Measurements from ENCODE around the gene TMED8.
"Not testable (repeated sequence)": the region's sequence is repeated elsewhere in the genome, so short reads cannot be mapped to it uniquely, and the experiment has no call there.

TMED8 gene, protein sequence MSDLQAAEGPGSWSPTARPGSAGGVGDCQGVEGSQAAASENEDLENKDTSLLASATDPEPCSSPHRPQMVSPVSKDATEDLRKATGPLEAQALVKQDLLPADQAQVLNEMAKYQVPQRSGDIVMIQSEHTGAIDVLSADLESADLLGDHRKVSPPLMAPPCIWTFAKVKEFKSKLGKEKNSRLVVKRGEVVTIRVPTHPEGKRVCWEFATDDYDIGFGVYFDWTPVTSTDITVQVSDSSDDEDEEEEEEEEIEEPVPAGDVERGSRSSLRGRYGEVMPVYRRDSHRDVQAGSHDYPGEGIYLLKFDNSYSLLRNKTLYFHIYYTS

DNA sequence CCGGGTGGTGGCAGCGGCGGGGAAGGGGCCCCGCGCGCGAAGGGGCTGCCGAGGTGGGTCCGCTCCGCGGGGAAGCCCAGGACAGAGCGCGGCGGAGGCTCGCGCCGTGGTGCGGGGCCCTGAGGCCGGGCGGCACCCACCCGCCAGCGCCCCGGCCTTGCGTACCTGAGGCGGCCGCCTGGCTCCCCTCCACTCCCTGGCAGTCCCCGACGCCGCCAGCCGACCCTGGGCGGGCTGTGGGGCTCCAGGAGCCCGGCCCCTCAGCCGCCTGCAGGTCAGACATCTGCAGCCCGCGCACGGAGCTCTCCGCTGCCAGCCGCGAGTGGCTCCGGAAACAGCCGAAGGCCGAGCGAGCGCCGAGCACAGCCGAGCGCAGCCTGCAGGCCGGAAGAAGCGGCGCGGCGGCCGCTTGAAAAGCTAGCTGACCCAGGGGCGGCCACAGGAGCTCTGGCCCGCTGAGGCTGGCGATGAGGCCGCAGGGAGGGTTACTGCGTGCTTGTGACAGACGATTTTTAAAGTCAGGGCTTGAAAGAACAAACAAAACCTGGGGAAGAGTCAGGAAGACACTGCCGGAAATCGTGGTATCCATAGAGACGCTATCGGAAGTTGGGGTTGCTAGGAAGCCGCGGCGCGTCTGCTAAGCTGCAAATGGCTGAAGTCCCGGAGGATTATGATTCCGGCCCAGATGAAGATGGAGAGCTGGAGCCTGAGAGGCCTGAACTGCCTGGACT lies at the start of gene TMED8, which contains the start of gene SAMD15:
Gene TMED8, minus strand, starts transcription at position 324 of the 731 bp plus-strand sequence. Its CDS starts 41 bp downstream, at position 283.
Gene SAMD15, plus strand, starts transcription at position 609 of the 731 bp plus-strand sequence. Its CDS starts 40 bp downstream, at position 649.
- H3K4me3 ChIP-seq (ENCODE audit: low read depth, low read length), result peak within 1 kb of the TSS; percentile 92

DNA sequence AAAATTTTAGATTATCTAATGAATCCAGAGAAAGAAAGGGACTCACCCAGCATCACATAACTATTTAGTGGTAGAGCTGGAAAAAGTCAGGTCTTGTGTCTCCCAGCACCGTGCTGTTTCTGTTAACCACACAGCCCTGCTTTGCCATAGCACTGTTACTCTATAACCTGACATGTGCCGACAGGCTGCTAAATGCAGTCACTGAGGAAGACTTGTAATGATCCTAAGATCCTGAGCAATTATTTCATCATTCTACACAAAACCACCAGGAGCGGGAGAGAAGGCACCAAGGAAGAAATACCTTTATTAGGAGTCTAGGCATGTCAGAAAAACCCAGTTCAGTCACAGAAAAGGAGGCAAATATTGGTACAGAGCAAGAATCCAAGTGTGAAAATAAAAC lies 49.5 kb upstream of the TMED8 start:
- H3K4me3 ChIP-seq (ENCODE audit: low read depth, low read length), result no peak overlapping the region

DNA sequence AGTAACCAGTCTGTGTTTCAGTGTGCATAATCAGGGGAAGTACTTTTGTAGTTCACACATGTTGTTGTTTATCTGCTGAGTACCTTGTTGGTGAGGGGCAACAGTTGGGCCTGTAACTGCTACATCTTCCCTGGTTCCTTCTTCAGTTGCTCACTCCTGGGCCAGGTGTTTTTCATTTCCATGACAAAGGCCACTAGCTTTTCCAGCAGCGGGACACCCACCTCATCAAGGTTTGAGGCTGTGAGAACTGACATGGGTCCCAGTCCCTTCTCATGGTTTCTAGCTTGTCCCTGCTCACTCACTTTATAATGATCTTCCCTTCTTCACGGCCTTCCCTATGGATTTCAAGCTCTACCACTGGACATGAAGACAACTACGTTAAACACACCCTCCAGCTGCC lies 48.0 kb upstream of the TMED8 start:
- no peak overlapping the region for H3K4me3 ChIP-seq (ENCODE audit: low read depth, low read length)

DNA sequence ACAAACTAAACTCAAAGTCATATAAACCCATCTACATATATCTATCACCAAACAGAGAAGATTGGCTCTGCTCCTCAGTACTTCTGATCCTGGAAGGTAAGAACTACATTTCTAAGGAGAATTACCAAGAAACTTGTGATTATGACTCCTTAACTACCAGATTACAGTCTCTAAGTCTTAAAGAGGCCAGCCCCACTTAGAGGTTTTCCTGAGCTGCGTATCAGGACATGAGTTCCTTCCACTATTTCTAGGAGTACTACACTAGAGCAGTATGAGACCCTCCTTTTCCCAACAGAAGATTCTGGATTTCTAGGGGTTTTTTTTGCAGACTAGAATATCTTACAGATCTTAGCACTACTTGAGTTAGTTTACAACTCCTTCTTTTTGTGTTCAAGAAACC lies 46.5 kb upstream of the TMED8 start, which contains the start of gene NOXRED1:
Gene NOXRED1, minus strand, starts transcription at position 101 of the 400 bp plus-strand sequence. CDS start 634 bp downstream, outside the sequence.
- H3K4me3 ChIP-seq (ENCODE audit: low read depth, low read length), result no peak within 1 kb of the TSS

DNA sequence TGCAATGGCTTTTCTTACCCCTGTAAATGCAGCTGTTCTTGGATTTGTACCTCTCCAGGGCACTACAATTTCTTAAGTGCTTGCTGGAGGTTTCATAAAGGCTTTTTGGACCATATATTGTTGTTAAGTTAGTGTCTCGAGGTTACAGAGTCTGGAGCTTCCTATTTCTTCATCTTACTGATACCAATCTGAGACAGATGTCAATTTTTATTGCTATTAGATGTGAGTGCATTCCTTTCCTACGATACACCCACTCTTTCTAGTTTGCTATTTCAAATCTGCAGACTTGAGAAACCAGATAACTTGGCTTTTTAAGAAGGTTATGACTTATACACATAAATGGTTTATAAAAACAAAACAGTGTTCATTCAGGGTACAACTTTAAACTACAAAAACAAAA lies 44.3 kb upstream of the TMED8 start:
- no peak overlapping the region for H3K4me3 ChIP-seq (ENCODE audit: low read depth, low read length)

DNA sequence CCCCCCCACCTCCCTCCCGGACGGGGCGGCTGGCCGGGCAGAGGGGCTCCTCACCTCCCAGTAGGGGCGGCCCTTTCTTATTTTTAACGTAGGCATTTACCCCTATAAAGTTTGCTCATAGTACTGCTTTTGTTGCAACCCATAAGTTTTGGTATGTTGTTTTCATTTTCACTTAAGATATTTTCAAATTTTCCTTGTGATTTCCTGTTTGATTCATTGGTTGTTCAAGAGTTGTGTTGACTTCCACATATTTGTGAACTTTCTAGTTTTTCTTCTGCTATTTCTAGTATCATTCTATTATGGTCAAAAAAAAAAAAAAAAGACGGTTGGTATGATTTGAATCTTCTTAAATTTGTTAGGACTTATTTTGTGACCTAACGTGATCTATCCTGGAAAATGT lies 39.9 kb upstream of the TMED8 start:
- no peak overlapping the region for H3K4me3 ChIP-seq (ENCODE audit: low read depth, low read length)

DNA sequence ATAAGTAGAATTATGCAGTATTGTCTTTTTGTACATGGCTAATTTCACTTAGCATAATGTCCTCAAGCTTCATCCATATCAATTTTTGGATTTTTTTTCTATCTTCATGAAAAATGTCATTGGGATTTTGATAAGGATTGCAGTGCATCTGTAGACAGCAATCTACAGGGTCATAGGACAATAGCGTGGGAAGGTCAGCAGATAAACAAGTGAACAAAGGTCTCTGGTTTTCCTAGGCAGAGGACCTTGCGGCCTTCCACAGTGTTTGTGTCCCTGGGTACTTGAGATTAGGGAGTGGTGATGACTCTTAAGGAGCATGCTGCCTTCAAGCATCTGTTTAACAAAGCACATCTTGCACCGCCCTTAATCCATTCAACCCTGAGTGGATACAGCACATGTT lies 39.2 kb upstream of the TMED8 start:
- not testable (repeated sequence) for H3K4me3 ChIP-seq (ENCODE audit: low read depth, low read length)

DNA sequence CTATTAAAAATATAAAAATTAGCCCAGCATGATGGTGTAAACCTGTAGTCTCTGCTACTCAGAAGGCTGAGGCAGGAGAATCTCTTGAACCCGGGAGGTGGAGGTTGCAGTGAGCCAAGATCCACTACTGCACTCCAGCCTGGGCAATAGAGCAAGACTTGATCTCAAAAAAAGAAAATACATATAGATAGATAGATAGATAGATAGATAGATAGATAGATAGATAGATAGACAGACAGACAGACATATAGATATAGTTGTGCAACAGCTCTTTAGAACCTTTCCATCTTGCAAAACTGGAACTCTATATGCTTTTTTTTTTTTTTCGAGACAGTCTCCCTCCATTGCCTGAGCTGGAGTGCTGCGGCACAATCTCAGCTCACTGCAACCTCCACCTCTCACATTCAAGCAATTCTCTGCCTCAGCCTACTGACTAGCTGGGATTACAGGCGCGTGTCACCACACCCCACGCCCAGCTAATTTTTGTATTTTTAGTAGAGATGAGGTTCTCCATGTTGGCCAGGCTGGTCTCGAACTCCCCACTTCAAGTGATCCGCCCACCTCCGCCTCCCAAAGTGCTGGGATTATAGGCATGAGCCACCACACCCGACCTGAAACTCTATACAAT lies 38.6 kb upstream of the TMED8 start:
- not testable (repeated sequence) for H3K4me3 ChIP-seq (ENCODE audit: low read depth, low read length)

DNA sequence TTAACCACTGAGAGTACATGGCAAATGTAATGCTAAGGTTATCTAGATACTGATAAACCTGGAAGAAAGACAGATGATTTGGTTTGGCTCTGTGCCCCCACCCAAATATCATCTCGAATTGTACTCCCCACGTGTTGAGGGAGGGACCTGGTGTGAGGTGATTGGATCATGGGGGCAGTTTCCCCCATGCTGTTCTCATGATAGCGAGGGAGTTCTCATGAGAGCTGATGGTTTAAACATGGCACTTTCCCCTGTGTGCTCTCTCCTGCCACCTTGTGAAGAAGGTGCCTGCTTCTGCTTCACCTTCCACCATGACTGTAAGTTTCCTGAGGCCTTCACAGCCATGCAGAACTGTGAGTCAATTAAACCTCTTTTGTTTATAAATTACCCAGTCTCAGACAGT lies 32.2 kb upstream of the TMED8 start:
- H3K4me3 ChIP-seq (ENCODE audit: low read depth, low read length), result no peak overlapping the region

DNA sequence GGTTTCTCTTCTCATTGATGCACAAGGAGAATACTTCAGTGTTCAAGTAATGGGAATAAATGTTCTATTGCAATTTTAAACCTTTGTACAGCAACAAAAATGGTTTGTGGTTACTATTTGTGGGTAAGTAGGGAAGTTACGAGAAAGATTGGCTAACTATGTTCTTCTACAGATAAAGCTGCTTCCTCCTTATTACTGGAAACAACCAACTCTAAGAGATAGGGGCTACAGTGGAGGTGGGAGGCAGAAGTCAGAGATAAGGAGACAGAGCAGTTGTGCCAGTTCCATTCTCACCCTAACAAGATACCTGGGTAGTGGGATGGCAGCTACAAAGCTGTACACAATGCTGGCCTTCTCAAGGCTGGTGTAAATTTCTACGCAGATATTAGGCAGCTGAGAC lies 30.3 kb upstream of the TMED8 start:
- H3K4me3 ChIP-seq (ENCODE audit: low read depth, low read length), result no peak overlapping the region

DNA sequence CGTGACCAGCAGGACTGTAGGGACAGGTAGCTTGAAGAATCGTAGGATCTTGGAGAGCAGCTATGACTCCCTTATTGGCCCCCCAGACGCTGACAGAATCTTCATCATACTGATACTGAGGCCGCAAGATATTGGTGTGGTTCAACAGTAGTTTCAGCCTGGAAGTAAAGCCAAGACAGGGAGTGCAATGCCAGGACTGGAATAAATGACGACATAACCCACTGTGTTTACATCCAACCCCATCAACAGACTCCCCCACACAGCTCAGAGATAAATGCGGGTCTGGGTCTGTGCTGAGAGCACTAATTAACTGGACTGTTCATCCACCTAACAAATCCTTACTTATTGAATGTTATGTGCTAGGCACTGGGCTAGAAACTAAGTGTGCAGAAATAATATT lies 29.8 kb upstream of the TMED8 start:
- no peak overlapping the region for H3K4me3 ChIP-seq (ENCODE audit: low read depth, low read length)

DNA sequence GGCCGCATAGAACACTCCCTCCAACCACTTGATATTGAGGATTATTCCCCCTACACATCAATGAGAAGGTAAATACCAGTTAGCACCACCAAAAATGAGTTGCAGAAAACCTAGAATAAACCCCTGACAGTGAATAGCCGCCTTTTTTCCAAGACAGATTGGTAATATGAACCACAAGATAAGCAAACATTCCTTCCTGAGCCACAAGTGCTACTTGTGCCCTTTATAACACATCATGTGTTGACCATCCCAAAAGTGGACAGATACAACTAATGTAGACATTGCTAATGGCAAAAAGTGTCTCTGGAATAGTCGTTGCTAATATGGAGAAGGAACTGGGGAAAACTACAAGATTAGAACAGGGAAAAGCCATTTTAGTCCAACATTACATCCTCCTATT lies 29.2 kb upstream of the TMED8 start:
- no peak overlapping the region for H3K4me3 ChIP-seq (ENCODE audit: low read depth, low read length)

DNA sequence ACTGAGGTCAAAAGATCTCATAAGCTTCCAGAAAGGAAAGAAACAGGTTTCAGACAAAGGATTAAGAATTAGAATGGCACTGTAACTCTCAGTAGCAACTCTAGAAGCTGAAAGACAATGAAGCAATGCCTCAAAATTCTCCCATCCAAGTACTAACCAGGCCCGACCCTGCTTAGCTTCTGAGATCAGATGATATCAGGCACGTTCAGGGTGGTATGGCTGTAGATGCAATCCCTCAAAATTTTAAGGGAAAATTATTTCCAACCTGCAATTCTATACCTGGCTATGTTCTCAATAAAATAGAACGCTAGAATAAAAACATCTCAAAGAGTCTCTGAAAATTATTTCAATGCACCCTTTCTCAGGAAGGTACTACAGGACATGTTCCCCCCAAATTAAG lies 26.9 kb upstream of the TMED8 start:
- H3K4me3 ChIP-seq (ENCODE audit: low read depth, low read length), result no peak overlapping the region

DNA sequence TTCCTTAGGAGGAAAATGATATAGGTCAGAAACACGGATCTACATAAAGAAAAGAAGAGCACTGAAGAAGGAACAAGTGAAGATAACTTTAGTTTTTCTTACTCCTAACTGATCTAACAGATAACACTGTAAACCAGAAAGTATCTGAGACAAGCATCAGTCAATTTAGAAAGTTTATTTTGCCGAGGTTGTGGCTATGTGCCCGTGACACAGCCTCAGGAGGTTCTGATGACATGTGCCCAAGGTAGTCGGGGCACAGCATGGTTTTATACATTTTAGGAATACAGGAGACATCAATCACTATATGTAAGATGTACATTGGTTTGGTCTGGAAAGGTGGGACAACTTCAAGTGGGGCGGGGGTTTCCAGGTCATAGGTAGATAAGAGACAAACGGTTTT lies 23.3 kb upstream of the TMED8 start:
- H3K4me3 ChIP-seq (ENCODE audit: low read depth, low read length), result no peak overlapping the region

DNA sequence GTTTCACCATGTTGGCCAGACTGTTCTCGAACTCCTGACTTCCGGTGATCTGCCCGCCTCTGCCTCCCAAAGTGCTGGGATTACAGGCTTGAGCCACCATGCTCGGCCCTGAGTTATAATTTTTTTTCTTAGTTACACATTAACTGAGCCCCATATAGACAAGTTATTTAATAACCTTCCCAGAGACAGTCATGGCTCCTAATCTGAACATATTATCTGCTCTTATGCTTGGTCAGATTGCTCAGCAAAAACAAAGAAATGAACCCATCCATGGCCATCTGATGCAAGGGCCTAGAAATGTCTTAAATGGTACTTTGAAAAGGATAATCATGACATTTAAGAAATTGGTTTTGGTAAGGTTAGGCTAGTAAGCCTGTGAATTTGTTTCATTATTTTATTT lies 13.3 kb upstream of the TMED8 start:
- no peak overlapping the region for H3K4me3 ChIP-seq (ENCODE audit: low read depth, low read length)

DNA sequence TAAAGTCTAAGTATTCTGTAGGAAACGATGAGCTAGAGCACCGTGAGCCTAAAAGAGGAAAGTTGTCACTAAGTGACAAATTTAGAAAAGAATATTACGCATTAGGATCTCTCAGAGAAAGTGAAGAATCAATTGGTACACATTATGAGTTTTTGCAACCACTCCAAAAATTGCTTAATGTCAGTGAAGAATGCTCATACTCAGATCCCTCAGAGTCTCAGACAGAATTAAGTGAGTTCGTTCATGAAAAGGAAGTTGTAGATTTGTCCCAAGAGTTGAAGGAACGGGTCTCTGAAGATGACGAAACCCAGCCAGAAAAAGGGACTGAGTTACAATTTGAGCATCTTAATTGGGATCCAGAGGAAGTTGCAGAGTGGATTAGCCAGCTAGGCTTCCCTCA lies 1.8 kb upstream of the TMED8 start:
- no peak overlapping the region for H3K4me3 ChIP-seq (ENCODE audit: low read depth, low read length)

DNA sequence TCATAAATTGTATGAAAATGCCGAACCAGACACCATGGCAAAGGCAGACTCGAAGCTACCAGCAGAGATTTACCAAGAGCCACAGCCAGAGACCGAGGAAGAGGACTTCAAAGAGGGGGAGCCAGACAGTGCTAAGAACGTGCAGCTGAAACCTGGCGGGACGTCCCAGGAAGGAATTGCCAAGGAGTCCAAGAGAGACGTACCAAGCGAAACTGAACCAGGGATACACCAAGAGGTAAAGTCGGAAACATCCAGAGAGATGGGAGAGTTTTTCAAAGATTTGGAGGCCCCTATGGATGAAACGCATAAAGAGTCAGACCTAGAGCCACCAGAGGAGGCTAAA lies 579 bp upstream of the TMED8 start:
- H3K4me3 ChIP-seq (ENCODE audit: low read depth, low read length), result peak overlapping the region; percentile 92

DNA sequence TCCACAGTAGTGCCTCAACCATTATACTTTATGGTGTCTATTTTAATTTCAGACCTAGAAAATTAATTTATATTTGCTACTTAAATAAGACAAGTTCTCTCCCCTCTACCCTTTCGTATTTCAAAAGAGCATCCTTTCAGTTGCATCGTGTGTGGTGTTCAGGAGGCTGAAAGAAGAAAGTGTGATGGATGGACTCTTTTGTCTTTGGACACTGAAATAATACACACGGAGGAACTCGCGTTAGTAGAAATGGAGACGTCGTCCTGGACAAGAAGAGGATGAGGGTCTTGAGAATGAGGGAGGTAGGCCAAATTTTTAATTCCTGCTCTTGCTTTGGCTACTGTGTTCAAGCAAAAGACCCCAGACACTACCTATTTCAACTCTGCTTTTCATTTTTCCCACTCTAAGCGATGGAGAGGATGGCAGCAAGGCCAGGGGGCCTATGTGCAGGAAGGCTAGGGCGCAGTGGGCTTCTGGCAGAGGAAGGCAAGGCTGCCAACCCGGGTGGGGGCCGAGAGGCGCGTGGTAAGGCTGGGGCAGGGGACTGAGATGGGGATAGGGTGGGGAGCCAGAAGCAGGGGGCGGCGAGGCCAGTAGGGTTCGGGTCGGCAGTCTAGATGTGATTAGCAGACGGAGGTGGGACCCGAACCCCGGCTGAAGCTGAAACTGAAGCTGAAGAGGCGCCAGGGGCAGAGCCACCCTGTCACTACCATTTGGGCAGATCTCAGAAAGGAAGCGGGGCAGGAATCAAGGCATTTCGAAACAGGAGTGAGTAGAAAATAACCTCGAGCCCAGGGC lies 722 bp downstream of the TMED8 start:
- peak overlapping the region; percentile 92 for H3K4me3 ChIP-seq (ENCODE audit: low read depth, low read length)

DNA sequence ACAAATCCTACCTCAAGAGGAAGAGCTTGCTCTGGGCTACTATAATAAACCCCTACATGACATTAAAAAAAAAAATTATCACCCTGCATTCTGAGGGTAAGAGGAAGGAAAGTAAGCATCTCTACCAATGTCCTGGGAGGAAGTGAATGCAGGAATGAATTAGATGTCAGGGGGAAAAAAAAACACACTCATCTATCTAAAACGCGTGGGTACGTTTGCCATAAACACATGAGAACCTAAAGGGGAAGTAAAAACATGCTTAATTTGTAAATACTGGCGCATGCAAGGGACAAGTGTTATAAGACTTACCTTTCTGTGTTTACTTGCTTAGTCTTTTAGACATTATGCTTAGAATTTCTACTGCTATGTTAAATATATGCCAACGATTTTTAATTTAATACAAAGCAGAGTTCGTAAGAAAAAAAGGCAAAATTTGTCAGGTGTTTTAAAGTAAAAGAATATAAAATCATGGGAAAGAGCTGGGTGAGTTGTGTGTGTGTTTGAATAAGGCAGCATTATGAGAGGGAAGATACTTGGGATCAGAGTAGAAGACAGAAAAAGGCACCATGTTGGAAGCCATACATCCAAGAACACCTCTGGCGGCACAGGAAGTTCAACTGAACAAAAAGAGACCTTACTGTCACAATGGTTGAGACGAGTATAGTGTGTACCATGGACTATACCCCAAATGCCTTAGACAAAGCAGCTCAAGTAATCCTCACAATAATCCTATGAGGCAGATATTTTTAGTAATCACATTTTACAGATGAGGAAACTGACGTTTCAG lies 1.5 kb downstream of the TMED8 start:
- no peak overlapping the region for H3K4me3 ChIP-seq (ENCODE audit: low read depth, low read length)

DNA sequence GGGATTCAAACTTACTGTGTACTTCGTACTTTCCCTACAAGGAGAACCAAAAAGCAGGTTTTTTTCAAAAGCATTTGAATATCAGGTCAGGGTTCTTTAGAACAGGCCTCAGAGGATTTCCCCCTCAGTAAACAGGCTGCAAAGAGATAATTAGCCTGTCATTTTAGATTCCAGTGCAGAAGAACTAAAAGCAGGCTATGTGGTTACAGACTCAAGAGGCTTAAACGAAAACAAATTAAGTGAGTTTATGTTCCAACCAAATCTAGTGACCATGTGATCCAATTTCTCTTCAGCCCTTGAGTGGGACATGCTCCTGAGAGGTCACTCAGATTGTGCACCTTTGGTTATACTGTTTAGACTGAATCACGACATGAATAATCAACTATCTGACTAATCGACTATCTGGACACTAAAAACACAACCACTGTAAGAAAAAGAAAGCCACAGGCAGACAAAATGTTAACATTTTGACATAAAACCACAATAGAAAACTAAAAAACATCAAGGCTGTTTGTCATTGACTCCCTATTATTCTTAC lies 4.5 kb downstream of the TMED8 start:
- H3K4me3 ChIP-seq (ENCODE audit: low read depth, low read length), result no peak overlapping the region
